ENCODE data around the gene TSPAN1.

- TF ChIP-seq POLR2A (IDR thresholded peaks at IDR 0.05; ENCODE audit: extremely low read depth, insufficient read length), result no peak
- TF ChIP-seq CTCF (IDR thresholded peaks at IDR 0.05; ENCODE audit: low read depth, low read length), result no peak
These were observed 17.3 kb downstream of the TSPAN1 start for GRCh38 chr1:46192171-46192570.

All from NB4 (cell line).